Heart right ventricle (tissue), 16 donors: ENCODE measurements around the gene NPPB. TPM values are rescaled to one million over a fixed set of nuclear protein-coding genes. Genes with fewer than 3 reads are reported as not detected.

Experiments
- ATAC-seq, 8 donors: fragments of 200-7000 bp; cut with Tn5 transposase; one replicate each; pipeline ENCODE4 v1.9.1; 2020; ENCODE audit warnings: mild to moderate bottlenecking in 8 of 8, moderate library complexity in 8 of 8, moderate number of reproducible peaks in 1 of 8
- DNase-seq, 2 donors: peaks; one replicate each; pipeline ENCODE4 v3.0.0-alpha.2; 2020
- H3K27ac ChIP-seq, 10 donors: fragments of 200-600 bp; sonication (generic) in 2 of 10; one replicate each; pipeline versions ENCODE4 v1.5.0 to v1.8.0; 2020 to 2022; ENCODE audit warnings: mild to moderate bottlenecking in 3 of 10
- H3K27me3 ChIP-seq, 7 donors: fragments of 200-600 bp; one replicate each; pipeline ENCODE4 v1.8.0; 2021 to 2022; ENCODE audit warnings: mild to moderate bottlenecking in 2 of 7
- H3K36me3 ChIP-seq, 9 donors: fragments of 200-600 bp; sonication (generic) in 1 of 9; one replicate each; pipeline versions ENCODE4 v1.5.0 to v1.8.0; 2020 to 2022; ENCODE audit warnings: mild to moderate bottlenecking in 2 of 9
- H3K4me1 ChIP-seq, 9 donors: fragments of 200-600 bp; sonication (generic) in 1 of 9; one replicate each; pipeline versions ENCODE4 v1.5.0 to v1.8.0; 2020 to 2022; ENCODE audit warnings: mild to moderate bottlenecking in 4 of 9
- H3K4me3 ChIP-seq, 10 donors: fragments of 200-600 bp; sonication (generic) in 2 of 10; one replicate each; pipeline versions ENCODE4 v1.5.0 to v1.8.0; 2020 to 2022; ENCODE audit warnings: mild to moderate bottlenecking in 7 of 10, moderate library complexity in 2 of 10
- H3K9me3 ChIP-seq, 11 donors: fragments of 200-600 bp in 10 of 11; sonication (generic) in 2 of 11; one replicate each; pipeline versions ENCODE4 v1.5.0 to v1.8.0; 2013 to 2022; ENCODE audit warnings: mild to moderate bottlenecking in 2 of 11, control low read depth in 1 of 11, moderate library complexity in 1 of 11
- WGBS, 2 donors: extraction: QIAGEN DNeasy Blood & Tissue Kit; methylation state at CpG; one replicate each; pipeline ENCODE4 v1.1.7; 2013; ENCODE audit warnings: inconsistent platforms in 1 of 2; 5-methylcytosine and 5-hydroxymethylcytosine counted together
- intact Hi-C, 10 donors: fragments of 100-400 bp; cut with DNase I; formaldehyde crosslinking; loops; one replicate each; pipeline versions ENCODE4 v1.11.1 to v1.14.2; 2022
- polyA plus RNA-seq, 2 donors: library from polyadenylated mRNA; stranded (reverse); fragments of 200-250 nt; gene quantifications; one replicate each; pipeline ENCODE4 v1.2.3, GENCODE V29; 2013
- total RNA-seq, 10 donors: library from RNA; stranded (reverse); fragmentation: NEBNext Ultra II Directional in 3 of 10; extraction: Animal tissue kit (Norgen Biotek cat#: 25700) in 3 of 10; gene quantifications; one replicate each; pipeline versions ENCODE4 v1.2.1 to v1.2.4, GENCODE V29; 2021 to 2023
- TF ChIP-seq, protein P1 (sequence below), 9 donors: fragments of 200-600 bp; sonication (generic) in 2 of 9; IDR thresholded peaks; one replicate each; pipeline versions ENCODE4 v1.5.0 to v1.8.0; 2021 to 2022; ENCODE audit warnings: antibody characterized with exemption in 9 of 9, mild to moderate bottlenecking in 5 of 9, moderate library complexity in 1 of 9
- donor health status: Arrhythmogenic right ventricular cardiomyopathy.
- donor health status: ischemic (EF 13 %, LVEDD 7.1; RV severe dilation, severe dysfunction).
- donor health status: healthy with polysubstance abuse.
- donor health status: DM: no; HTN: yes; CAD: no.
- donor health status: DM: no; HTN: no; CAD: no.
- donor health status: ischemic (EF 25% LVEDD 6.9; RV normal size, moderate dysfunction).
- donor health status: ischemic (EF 25% LVEDD 5.7; RV mildly dilated, moderate dysfunction).
- donor health status: healthy.
- donor health status: DM: yes; HTN: yes; CAD: no.
- donor health status: Ischemic cardiomyopathy.
- donor health status: ischemic (EF 35%, LVEDD 5.7; RV mildly dilated, moderate dysfunction).
- donor health status: nonischemic (EF 11% LVEDD 7.7; RV severe dilation, severe dysfunction).
- donor health status: DM: yes; HTN: yes; CAD: no.
- donor health status: PGD.
- donor health status: ischemic (EF 29% LVEDD 5.4; RV normal size, mild dysfunction).
- donor health status: nonischemic (EF 23%, LVEDD 6.1; RV moderate dilation, normal function).

The NPPB gene
- total and polyA plus RNA-seq, 12 donors = 1.1 to 15,996 (median 291) TPM

DNA sequence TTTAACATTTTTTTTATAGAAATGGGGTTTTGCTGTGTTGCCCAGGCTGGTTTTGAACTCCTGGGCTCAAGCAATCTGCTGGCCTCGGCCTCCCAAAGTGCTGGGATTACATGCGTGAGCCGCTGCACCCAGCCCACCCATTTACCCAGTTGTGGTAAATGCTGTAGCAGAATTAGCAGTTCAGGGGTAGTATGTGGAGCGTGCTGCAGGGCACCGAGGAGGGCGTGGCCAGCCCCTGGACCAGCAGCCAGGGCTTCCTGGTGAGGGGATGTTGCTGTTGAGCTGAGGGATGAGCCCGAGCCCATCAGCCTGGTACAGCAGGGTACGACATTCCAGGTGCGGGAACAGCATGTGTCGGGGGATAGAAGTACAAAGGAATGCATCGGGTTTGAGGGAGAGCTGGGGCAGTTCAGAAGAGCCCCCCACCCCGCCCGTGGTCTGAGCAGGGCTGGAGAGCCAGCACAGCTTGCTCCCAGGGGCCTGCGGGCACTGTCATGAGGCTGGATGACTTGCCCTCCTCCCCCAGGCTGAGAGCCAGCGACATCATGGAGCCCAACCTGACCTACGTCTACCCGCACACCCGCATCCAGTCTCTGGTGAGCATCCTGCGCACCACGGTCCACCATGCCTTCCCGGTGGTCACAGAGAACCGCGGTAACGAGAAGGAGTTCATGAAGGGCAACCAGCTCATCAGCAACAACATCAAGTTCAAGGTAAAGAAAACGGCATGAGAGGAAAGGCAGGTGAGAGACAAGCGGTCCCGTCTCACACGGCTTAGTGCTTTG is 23.1 kb downstream of the NPPB start:
- Histone ChIP-seq H3K27me3 (no peaks in the 10 kb centered on the region), H3K4me1 (peaks cover 0 to 20% (median 0%) of the 10 kb centered on the region in 9 donors), H3K9me3 (no peaks in the 10 kb centered on the region), H3K27ac (no peak overlapping the region), H3K4me3 (no peak overlapping the region), H3K36me3 (peaks cover 5 to 100% (median 77%) of the 10 kb centered on the region in 9 donors)
- no peak for DNase-seq
- TF ChIP-seq, protein P1, sequence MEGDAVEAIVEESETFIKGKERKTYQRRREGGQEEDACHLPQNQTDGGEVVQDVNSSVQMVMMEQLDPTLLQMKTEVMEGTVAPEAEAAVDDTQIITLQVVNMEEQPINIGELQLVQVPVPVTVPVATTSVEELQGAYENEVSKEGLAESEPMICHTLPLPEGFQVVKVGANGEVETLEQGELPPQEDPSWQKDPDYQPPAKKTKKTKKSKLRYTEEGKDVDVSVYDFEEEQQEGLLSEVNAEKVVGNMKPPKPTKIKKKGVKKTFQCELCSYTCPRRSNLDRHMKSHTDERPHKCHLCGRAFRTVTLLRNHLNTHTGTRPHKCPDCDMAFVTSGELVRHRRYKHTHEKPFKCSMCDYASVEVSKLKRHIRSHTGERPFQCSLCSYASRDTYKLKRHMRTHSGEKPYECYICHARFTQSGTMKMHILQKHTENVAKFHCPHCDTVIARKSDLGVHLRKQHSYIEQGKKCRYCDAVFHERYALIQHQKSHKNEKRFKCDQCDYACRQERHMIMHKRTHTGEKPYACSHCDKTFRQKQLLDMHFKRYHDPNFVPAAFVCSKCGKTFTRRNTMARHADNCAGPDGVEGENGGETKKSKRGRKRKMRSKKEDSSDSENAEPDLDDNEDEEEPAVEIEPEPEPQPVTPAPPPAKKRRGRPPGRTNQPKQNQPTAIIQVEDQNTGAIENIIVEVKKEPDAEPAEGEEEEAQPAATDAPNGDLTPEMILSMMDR (IDR thresholded peaks at IDR 0.05) = no peak
- 93 to 94% methylated on average over 27 to 28 of the region's 28 CpGs for WGBS, 2 donors
- no peak for ATAC-seq
- intact Hi-C loops = loop anchor here in 8 of 10 donors (2.0 to 10.0 kb wide), 5 partner anchors 129 to 195 kb away; no protein-coding TSS in a partner anchor

DNA sequence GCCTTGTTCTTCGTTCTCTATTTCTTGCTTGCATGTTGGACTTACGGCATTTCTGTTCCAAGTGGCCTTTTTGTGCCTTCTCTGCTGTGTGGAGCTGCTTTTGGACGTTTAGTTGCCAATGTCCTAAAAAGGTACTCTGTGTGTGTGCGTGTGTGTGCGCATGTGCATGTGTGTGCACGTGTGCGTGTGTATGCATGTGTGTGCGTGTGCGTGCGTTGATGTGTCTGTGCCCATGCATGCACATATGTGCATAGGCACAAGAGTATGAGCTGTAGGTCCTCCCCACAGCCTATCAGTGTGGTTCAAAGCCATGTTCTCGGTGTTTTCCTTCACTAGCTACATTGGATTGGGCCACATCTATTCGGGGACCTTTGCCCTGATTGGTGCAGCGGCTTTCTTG is 24.8 kb downstream of the NPPB start:
- no peak for ATAC-seq
- DNase-seq = no peak
- peaks cover 8 to 100% (median 83%) of the 10 kb centered on the region in 9 donors for H3K36me3 ChIP-seq
- TF ChIP-seq, protein P1 (IDR thresholded peaks at IDR 0.05) = no peak
- H3K27me3 ChIP-seq = no peaks in the 10 kb centered on the region
- peaks cover 0 to 5% (median 0%) of the 10 kb centered on the region in 9 donors for H3K4me1 ChIP-seq
- no peak overlapping the region for H3K4me3 ChIP-seq
- no peaks in the 10 kb centered on the region for H3K9me3 ChIP-seq
- intact Hi-C loops = loop anchor here in 5 of 10 donors (10.0 kb wide), 2 partner anchors 131 to 191 kb away; no protein-coding TSS in a partner anchor
- WGBS, 2 donors = 94 to 96% methylated on average over 13 of the region's 13 CpGs
- no peak overlapping the region for H3K27ac ChIP-seq

DNA sequence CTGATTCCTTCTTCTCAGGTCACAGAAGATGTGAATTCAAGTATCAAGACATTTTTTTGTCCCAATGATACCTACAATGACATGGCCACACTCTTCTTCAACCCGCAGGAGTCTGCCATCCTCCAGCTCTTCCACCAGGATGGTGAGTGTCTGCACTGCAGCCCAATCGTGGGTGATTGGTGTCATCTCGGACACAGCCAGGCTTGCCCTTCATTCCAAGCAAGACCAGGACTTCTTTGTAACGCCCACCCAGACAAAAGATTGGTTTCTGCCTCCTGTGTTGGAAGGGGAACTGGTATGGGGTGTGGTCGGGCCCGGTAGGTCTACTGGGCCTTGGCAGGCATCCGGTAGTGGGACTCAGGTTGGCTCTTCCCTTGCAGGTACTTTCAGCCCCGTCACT is 25.2 kb downstream of the NPPB start:
- no peak for DNase-seq
- Histone ChIP-seq H3K9me3 (no peaks in the 10 kb centered on the region), H3K27me3 (no peaks in the 10 kb centered on the region), H3K4me3 (no peak overlapping the region), H3K27ac (no peak overlapping the region), H3K4me1 (peaks cover 0 to under 1% (median 0%) of the 10 kb centered on the region in 9 donors), H3K36me3 (peaks cover 8 to 100% (median 86%) of the 10 kb centered on the region in 9 donors)
- 93% methylated on average over 8 of the region's 8 CpGs for WGBS, 2 donors
- intact Hi-C loops = loop anchor here in 5 of 10 donors (10.0 kb wide), 2 partner anchors 131 to 191 kb away; no protein-coding TSS in a partner anchor
- no peak for ATAC-seq
- TF ChIP-seq, protein P1 (IDR thresholded peaks at IDR 0.05) = no peak

DNA sequence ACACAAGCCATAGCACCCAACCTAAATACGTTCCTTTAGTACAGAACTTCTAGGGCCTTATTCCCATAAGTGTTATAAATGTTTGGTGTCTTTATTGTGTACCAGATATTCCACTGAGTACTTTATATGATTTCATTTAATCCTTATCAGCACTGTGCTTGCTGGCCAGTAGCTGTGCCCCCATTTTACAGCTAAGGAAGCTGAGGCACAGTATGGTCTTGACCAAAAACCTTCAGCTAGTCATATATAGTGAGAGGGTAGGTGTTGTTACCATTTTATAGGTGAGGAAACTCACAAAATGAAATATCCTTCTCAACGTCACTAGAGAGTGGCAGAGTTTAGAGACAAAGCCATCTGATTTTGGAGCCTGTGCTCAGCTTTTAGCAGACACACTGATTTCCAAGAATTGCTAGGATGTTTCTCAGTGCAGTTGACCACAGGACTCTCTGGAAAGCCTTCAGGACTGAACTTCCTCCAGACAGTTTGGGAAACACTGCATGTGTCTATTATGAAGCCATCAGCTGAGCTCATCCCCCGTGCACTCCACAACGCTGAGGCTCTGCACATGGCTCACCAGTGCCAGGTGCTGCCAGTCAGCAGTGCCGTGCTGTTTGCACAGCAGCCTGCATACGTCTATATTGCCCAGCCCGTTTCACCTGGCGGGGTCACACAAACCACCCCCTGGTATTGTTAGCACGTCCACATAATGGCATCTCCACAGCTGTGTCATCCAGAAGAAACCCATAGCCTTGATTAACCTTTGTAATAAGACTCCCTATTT is 26.6 kb downstream of the NPPB start:
- Histone ChIP-seq H3K27me3 (no peaks in the 10 kb centered on the region), H3K4me3 (no peak overlapping the region), H3K36me3 (peaks cover under 1 to 100% (median 86%) of the 10 kb centered on the region in 9 donors), H3K27ac (no peak overlapping the region), H3K9me3 (no peaks in the 10 kb centered on the region), H3K4me1 (no peaks in the 10 kb centered on the region)
- TF ChIP-seq, protein P1 (IDR thresholded peaks at IDR 0.05) = no peak
- ATAC-seq (no peak), DNase-seq (no peak)
- 85 to 87% methylated on average over 9 of the region's 9 CpGs for WGBS, 2 donors
- intact Hi-C loops = loop anchor here in 5 of 10 donors (10.0 kb wide), 2 partner anchors 133 to 193 kb away; no protein-coding TSS in a partner anchor
